GM21529 (cell line): ENCODE data around the gene GPA33.
A peak's percentile ranks its signal among the peaks of the same experiment; 100 is the strongest.

ENCODE experiments used
- ATAC-seq: cut with Tn5 transposase; IDR thresholded peaks from one replicate; pipeline ENCODE4 v1.9.1; 2021; ENCODE audit not compliant: unreplicated experiment

GPA33 gene, protein sequence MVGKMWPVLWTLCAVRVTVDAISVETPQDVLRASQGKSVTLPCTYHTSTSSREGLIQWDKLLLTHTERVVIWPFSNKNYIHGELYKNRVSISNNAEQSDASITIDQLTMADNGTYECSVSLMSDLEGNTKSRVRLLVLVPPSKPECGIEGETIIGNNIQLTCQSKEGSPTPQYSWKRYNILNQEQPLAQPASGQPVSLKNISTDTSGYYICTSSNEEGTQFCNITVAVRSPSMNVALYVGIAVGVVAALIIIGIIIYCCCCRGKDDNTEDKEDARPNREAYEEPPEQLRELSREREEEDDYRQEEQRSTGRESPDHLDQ

DNA sequence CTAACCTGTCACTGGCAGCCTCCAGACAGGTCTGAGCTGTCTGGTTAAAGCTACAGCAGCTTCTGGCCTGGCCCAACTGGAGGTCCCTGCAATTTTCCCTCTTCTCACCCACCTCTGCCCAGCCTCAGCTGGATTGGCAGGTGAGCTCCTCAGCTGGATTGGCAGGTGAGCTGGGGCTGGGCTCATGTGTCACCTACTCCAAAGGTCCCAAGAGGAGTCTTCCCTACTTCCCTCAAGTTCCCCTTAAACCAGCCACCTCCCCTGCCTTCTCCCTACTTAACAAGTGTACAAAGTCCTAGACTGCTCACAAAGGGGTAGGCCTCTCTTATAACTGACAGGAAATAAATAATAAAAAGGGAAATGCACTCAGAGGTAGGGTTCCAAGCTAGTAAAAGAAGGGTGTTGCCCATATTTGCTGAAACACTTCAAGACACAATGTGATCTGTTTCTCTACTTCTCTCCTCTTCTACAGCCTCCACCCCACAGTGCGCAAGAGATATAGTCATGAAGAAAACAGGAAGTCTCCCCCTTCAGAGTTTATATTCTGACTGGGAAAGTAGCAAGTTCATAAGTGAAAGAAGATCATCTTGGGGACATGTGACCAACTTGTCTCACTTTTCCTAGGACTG lies at the start of gene GPA33:
GPA33 (minus strand) TSS at position 64 of the 629 bp plus-strand sequence. CDS start 90 bp downstream, outside the sequence.
- peak; percentile 72 for ATAC-seq

DNA sequence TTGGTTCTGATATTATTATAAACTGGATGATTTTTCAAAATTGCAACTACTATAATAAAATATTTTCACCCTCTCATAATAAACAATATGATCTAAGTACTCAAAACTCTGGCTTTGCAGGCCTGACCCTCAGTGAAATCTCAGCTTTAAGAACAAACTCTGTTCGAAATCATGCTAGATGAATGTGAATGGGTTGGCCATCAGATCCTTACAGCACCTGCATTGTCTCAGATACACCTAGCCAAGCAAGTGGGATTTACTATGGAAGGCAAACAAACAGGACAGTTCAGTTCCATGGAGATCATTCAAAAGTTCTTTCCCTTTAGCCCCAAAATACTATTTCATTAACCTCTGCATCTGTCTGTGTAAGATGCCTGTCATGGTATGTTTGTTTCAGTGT lies 48.5 kb upstream of the GPA33 start:
- ATAC-seq = no peak

- ATAC-seq = no peak
These were observed 47.8 kb upstream of the GPA33 start for GRCh38 chr1:167137793-167138510.

GRCh38 chr1:167137332-167137781 lies 47.2 kb upstream of the GPA33 start:
- no peak for ATAC-seq

GRCh38 chr1:167136806-167137205 lies 46.6 kb upstream of the GPA33 start:
- no peak for ATAC-seq

DNA sequence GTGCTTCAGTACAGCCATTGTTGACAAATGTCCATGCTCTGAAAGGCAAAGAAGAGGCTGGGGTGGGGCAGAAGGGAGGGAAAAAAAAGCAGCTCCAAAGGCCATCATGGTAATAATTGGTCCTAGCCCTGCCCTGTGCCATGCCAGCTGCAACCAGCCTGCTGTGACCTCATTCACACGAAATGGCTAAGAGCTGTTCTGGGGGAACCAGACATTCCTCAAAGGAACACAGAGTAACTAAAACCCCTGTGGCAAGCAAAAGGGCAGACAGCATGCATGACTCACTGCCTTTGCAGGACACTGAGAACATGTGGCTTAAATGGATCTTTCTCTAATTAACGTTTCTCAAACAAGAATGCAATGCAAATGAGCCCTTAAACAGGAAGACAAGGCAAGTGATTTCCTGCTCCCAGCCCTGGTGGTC lies 46.0 kb upstream of the GPA33 start:
- no peak for ATAC-seq

GRCh38 chr1:167135281-167135840 lies 45.2 kb upstream of the GPA33 start:
- no peak for ATAC-seq

GRCh38 chr1:167132301-167133010 lies 42.3 kb upstream of the GPA33 start:
- ATAC-seq = no peak

DNA sequence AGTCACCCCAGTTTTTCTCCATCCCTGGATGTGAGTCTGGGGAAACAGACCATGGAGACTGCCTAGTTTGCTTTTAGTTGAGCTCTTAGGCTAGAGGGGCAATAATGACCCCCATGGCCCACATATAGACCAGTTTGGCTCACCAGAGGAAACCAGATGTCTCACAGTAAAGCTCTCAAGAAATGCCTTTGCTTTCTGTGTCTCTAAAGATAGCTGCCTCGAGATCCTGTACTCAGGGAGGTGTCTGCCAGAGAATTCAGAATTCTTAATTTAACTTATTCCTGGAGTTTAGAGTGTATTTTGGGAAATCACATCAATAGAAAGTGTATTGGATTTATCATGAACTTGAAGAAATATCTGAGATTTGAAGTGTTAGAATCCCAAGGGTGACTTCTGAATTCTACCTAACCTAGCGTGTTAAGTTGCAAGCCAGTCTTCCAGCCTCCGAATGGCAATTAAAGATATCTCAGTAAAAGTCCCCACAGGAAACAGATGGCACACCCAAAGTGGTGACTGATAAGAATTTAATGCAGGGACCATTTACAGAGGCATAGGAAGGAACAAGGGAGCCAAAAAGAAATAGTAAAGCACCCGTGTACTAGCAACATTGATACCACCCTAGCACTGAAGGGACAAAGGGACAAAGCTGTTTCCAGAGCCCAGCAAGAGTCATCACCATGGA lies 40.8 kb upstream of the GPA33 start:
- no peak for ATAC-seq

DNA sequence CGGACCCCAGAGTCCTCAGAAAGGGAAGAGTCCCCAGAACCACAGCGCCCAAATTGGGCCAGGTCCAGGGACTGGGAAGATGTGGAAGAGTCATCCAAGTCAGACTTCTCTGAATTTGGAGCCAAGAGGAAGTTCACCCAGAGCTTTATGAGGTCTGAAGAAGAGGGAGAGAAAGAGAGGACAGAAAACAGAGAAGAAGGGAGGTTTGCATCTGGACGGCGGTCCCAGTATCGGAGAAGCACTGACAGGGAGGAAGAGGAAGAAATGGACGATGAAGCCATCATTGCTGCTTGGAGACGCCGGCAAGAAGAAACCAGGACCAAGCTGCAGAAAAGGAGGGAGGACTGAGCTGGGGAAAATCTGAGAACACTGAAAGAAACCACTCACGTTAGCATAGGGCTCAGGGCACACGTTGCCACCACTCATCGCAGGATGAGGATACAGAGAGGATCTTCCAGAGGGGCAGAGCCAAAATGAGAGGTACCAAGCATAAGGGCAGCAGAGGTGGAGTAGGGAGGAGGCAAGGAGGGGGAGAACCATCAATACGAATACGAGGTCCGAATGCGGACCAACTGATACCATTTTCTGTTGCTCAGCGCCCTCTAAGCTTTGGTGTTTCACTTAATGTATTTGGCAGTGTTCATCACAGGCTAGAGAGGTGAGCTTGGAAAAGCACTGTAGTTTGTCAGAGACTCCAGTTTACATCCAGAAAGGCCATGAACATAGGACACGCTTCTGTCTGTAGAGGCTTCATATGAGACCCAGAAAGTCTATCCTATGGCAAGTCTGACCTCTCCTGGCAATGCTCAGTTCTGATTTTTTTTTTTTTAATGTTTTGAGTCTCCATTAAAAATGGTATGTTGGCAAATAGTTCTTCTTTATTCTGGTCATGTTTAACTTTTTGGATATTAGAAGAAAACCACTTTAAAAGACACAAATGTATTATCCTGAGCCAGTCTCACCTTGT lies 38.4 kb upstream of the GPA33 start:
- ATAC-seq = no peak

- ATAC-seq = no peak
These were observed 37.5 kb upstream of the GPA33 start for GRCh38 chr1:167127661-167128060.

DNA sequence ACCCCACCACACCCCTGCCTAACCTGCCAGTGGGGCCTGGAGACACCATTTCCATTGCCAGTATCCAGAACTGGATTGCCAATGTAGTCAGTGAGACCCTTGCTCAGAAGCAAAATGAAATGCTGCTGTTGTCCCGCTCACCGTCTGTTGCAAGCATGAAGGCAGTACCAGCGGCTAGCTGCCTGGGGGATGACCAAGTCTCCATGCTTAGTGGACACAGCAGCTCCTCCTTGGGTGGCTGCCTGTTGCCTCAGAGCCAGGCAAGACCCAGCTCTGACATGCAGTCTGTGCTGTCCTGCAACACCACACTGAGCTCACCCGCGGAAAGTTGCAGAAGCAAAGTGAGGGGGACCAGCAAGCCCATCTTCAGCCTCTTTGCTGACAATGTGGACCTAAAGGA lies 37.1 kb upstream of the GPA33 start:
- ATAC-seq = no peak

GRCh38 chr1:167126811-167127210 lies 36.6 kb upstream of the GPA33 start:
- ATAC-seq = no peak

DNA sequence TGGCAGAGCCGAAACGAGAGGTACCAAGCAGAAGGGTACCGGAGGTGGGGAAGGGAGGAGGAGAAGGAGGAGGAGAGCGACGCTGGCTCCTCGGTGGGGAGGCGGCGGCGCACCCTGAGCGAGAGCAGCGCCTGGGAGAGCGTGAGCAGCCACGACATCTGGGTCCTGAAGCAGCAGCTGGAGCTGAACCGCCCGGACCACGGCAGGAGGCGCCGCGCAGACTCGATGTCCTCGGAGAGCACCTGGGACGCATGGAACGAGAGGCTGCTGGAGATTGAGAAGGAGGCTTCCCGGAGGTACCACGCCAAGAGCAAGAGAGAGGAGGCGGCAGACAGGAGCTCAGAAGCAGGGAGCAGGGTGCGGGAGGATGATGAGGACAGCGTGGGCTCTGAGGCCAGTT lies 36.1 kb upstream of the GPA33 start:
- ATAC-seq = no peak

- no peak for ATAC-seq
These were observed 32.4 kb upstream of the GPA33 start for GRCh38 chr1:167122568-167122967.

DNA sequence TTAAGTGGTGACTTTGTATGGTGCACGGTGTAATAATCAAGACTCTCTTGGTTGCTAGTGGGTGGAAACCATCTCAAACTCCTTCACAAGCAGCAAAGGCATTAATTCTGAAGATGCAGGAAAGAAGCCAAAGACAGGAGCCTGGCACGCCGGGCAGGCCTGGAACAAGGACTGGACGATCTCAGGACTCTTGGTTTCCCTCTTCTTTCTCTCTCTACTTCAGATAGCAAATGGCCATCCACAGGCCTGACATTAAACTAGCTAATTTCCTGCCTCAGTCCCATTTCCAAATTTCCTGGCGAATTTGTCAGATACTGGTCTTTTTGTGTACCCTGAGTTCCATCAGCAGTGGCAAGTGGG lies 31.9 kb upstream of the GPA33 start:
- no peak for ATAC-seq

DNA sequence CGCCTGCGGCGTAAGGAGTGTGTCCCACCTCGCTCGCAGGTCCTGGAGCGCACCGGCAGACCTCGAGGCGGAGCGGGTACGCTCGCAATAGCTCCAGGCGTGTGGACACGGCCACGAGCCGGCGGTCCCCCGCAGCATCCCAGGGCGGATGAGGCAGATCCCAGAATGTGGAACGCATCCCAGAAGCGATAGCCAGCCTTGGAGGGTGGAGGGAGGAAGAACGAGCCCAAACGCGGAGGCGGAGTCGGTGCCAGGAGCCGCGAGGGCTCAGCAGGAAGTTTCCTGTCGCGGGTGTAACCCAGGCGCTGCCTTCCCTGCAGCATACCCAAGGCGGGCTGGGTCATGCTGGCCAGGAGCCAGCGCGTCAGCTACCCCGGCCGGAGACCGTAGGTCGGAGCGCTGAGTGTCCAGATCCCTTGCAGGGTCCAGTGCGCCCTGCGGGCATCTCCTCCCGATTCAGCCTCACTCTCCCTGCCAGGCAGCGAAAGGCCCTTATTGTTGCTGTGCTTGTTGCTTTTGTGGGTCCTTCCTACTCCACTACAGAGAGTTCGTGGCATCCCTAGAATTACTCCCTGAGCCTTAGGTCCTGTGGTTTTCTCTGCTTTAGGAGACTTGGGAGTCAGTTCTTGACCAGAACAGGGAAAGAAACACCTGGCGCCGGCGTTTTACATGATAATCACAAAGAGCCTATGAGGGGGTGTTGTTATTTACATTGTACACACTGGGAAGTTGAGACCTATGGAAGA lies 31.4 kb upstream of the GPA33 start:
- ATAC-seq = no peak

DNA sequence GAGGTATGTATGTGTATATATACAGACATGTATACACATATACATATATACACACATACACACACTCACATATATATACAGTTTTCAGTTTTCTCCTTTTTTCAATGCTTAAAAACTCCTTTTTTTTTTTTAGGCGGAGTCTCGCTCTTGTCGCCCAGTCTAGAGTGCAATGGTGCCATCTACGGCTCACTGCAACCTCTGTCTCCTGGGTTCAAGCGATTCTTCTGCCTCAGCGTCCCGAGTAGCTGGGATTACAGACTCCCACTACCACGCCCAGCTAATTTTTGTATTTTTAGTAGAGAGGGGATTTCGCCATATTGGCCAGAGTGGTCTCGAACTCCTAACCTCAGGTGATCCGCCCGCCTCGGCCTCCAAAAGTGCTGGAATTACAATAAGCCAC lies 30.7 kb upstream of the GPA33 start:
- no peak for ATAC-seq

GRCh38 chr1:167119696-167120095 lies 29.5 kb upstream of the GPA33 start:
- ATAC-seq = no peak
